Calu3 (cell line): ENCODE results near the gene CDC73. TPM values are rescaled to one million over a fixed set of nuclear protein-coding genes. Genes with fewer than 3 reads are reported as not detected.

Experiments used
- BruUV-seq: library from RNA; stranded (reverse); fragments of 400-500 nt; replicated peaks from 2 replicates; lab custom pipeline; 2021; lab: Mats Ljungman, UMichigan
- CTCF ChIA-PET: fragments of 300-600 bp; sonication (Branson Sonifier 250); formaldehyde crosslinking; loops from one replicate; lab custom pipeline; 2022; ENCODE audit warnings: antibody characterized with exemption; lab: Charles Lee
- DNase-seq: peaks from one replicate; pipeline ENCODE4 v3.0.0; 2022
- H3K27ac Mint-ChIP-seq: one replicate; pipeline ENCODE4 v1.8.0; 2022; ENCODE audit warnings: mixed read lengths; ENCODE audit not compliant: unreplicated experiment
- H3K27me3 Mint-ChIP-seq: one replicate; pipeline ENCODE4 v1.8.0; 2022; ENCODE audit warnings: mixed read lengths; ENCODE audit not compliant: unreplicated experiment
- H3K36me3 Mint-ChIP-seq: one replicate; pipeline ENCODE4 v1.8.0; 2022; ENCODE audit warnings: mild to moderate bottlenecking, moderate library complexity, mixed read lengths; ENCODE audit not compliant: insufficient read depth, unreplicated experiment
- H3K4me1 Mint-ChIP-seq: one replicate; pipeline ENCODE4 v1.8.0; 2022; ENCODE audit warnings: mild to moderate bottlenecking, low read depth, mixed read lengths; ENCODE audit not compliant: unreplicated experiment
- H3K4me3 Mint-ChIP-seq: one replicate; pipeline ENCODE4 v1.8.0; 2022; ENCODE audit warnings: mild to moderate bottlenecking, low read depth, moderate library complexity, mixed read lengths; ENCODE audit not compliant: unreplicated experiment
- H3K9me3 Mint-ChIP-seq: one replicate; pipeline ENCODE4 v1.8.0; 2022; ENCODE audit warnings: low read depth, mixed read lengths; ENCODE audit not compliant: unreplicated experiment
- intact Hi-C: fragments of 100-400 bp; cut with micrococcal nuclease; formaldehyde crosslinking; loops from one replicate; pipeline ENCODE4 v1.10.0; 2022; ENCODE audit not compliant: unreplicated experiment
- total RNA-seq: library from RNA; stranded (reverse); gene quantifications from 2 replicates; pipeline ENCODE4 v1.2.3, GENCODE V29; 2022
- TF ChIP-seq, protein P1 (sequence below): fragments of 200-600 bp; IDR thresholded peaks from one replicate; pipeline ENCODE4 v1.8.0; 2022; ENCODE audit warnings: antibody characterized with exemption; ENCODE audit not compliant: unreplicated experiment

CDC73 gene
- total RNA-seq, 1 experiment from 2014 or later: 75.2 TPM

- intact Hi-C loops: no loop called here
- DNase-seq: no peak
- Mint-ChIP-seq H3K9me3 (no peaks in the 10 kb centered on the region), H3K4me3 (no peak overlapping the region), H3K36me3 (peaks cover 6% of the 10 kb centered on the region), H3K27ac (no peak overlapping the region), H3K27me3 (no peaks in the 10 kb centered on the region), H3K4me1 (peaks cover 17% of the 10 kb centered on the region)
- BruUV-seq: no TSS peak
- TF ChIP-seq, protein P1, sequence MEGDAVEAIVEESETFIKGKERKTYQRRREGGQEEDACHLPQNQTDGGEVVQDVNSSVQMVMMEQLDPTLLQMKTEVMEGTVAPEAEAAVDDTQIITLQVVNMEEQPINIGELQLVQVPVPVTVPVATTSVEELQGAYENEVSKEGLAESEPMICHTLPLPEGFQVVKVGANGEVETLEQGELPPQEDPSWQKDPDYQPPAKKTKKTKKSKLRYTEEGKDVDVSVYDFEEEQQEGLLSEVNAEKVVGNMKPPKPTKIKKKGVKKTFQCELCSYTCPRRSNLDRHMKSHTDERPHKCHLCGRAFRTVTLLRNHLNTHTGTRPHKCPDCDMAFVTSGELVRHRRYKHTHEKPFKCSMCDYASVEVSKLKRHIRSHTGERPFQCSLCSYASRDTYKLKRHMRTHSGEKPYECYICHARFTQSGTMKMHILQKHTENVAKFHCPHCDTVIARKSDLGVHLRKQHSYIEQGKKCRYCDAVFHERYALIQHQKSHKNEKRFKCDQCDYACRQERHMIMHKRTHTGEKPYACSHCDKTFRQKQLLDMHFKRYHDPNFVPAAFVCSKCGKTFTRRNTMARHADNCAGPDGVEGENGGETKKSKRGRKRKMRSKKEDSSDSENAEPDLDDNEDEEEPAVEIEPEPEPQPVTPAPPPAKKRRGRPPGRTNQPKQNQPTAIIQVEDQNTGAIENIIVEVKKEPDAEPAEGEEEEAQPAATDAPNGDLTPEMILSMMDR: no peak
- CTCF ChIA-PET: interaction anchor here (0.5 kb wide), 1 partner anchor 168 kb away, joined by 4 read pairs; no protein-coding TSS in a partner anchor
These were observed 35.0 kb downstream of the CDC73 start for GRCh38 chr1:193156822-193157142.

DNA sequence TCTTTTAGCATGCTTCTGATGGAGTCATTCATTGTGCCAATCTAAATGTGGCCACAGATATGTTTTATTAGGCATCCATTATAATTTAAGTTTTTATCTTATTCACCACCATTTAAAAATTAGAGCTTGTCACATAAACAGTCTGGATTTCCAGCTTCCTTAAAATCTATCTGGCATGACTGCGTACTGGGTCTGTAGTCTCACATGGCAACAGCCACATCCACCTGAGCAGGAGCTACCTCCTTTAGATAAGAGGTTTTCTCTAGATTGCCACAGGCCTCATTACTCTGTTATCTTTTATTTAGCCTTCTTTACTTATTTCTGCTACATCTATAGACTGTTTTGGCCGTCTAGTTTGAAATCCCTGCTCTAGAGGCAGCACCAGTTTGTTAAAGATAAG is 35.5 kb downstream of the CDC73 start:
- Mint-ChIP-seq H3K9me3 (no peaks in the 10 kb centered on the region), H3K36me3 (peaks cover 6% of the 10 kb centered on the region), H3K27me3 (no peaks in the 10 kb centered on the region), H3K4me1 (peaks cover 17% of the 10 kb centered on the region), H3K4me3 (no peak overlapping the region), H3K27ac (no peak overlapping the region)
- TF ChIP-seq, protein P1: no peak
- no peak for DNase-seq
- CTCF ChIA-PET: no interaction called here
- intact Hi-C loops: no loop called here
- BruUV-seq: no TSS peak

DNA sequence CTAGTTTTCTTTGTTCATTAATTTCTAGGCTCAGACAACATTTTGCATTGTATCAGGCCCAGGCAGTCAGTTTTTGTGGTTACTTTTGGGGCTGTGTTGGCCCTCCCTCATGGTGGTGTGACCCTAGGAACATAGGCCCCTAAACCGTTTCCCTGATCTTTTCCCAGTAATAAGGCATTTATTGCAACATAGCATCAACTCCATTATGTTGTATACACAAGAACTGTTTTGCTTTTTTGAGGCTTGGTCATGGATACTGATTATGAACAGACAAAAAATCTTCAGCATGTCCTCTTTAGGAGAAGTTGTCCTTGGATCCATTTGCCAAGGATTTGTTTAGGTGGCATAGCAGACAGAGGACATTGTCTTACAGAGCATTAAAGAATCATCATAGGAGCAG is 54.3 kb downstream of the CDC73 start:
- peaks cover 5% of the 10 kb centered on the region for H3K36me3 Mint-ChIP-seq
- CTCF ChIA-PET: no interaction called here
- BruUV-seq: no TSS peak
- H3K27me3 Mint-ChIP-seq: no peaks in the 10 kb centered on the region
- DNase-seq: no peak
- no peaks in the 10 kb centered on the region for H3K9me3 Mint-ChIP-seq
- H3K4me3 Mint-ChIP-seq: no peak overlapping the region
- H3K4me1 Mint-ChIP-seq: no peaks in the 10 kb centered on the region
- TF ChIP-seq, protein P1: no peak
- intact Hi-C loops: no loop called here
- H3K27ac Mint-ChIP-seq: no peak overlapping the region

DNA sequence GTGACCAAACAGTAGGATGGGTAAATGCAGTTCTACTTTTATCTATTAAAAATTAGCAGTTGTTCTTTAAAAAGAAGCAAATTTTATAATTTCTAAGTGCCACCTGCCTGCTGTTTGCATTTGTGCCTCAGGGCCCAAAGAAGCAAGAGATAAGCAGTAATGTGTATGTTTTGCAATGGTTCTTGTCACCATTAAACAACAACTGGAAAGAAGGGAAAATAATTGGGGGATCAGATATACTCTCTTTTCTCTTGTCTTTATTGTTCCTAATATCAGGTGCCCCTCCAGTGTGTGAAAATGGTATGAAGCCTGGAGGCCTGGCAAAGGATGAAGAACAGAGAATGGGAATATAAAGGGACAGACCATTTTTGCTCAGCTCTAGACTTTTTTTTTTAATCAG is 55.0 kb downstream of the CDC73 start:
- Mint-ChIP-seq H3K4me3 (no peak overlapping the region), H3K27ac (no peak overlapping the region), H3K4me1 (peaks cover 7% of the 10 kb centered on the region), H3K27me3 (no peaks in the 10 kb centered on the region), H3K9me3 (no peaks in the 10 kb centered on the region), H3K36me3 (peaks cover 5% of the 10 kb centered on the region)
- TF ChIP-seq, protein P1: no peak
- no peak for DNase-seq
- CTCF ChIA-PET: no interaction called here
- intact Hi-C loops: no loop called here
- BruUV-seq: no TSS peak

DNA sequence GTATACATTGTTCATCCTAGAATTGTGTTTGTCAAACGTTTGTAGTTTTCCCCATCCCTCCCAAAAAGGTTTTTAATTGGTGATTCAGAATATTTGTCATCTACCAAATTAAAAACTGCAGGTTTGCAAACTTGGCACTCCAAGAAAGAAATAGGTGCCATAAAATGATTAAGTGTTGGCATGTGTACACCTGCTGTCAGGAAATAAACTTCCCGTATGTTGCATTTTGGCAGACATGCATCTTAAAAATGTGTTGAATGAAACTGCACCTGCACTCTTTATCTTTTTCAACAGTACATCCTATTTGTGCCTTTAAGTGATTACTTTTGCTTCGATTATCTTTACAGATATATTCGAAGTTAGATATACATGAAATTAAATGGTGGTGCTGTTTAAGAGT is 57.3 kb downstream of the CDC73 start:
- Mint-ChIP-seq H3K27me3 (no peaks in the 10 kb centered on the region), H3K4me3 (no peak overlapping the region), H3K9me3 (no peaks in the 10 kb centered on the region), H3K36me3 (peaks cover 5% of the 10 kb centered on the region), H3K27ac (no peak overlapping the region), H3K4me1 (peaks cover 8% of the 10 kb centered on the region)
- DNase-seq: no peak
- CTCF ChIA-PET: no interaction called here
- TF ChIP-seq, protein P1: no peak
- intact Hi-C loops: no loop called here
- BruUV-seq: no TSS peak
